GM12801 (cell line): ENCODE data around the gene ZBTB38.

Experiments used
- TF ChIP-seq, protein P1 (sequence below): IDR thresholded peaks from one replicate; pipeline ENCODE4 v1.5.1; 2011; ENCODE audit warnings: control low read depth; ENCODE audit not compliant: insufficient read length; ENCODE audit errors: extremely low read depth

ZBTB38 gene

DNA sequence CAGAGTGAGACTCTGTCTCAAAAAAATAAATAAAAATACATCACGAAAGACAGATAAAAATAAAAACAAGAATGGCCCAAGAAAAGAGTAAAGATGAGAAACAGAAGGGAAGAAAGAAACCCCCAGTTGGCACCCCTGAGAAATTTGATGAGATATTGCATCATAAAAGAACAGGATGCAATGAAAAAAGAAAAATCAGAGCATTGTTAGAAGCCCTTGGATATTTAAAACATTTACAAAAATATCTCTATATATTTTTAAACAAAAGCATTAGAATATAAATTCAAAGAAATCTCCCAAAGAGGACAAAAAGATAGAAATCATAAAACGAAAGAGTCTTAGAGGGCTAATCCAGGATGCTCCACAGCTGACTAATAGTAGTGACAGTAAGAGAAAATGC is 18.6 kb upstream of the ZBTB38 start:
- TF ChIP-seq, protein P1, sequence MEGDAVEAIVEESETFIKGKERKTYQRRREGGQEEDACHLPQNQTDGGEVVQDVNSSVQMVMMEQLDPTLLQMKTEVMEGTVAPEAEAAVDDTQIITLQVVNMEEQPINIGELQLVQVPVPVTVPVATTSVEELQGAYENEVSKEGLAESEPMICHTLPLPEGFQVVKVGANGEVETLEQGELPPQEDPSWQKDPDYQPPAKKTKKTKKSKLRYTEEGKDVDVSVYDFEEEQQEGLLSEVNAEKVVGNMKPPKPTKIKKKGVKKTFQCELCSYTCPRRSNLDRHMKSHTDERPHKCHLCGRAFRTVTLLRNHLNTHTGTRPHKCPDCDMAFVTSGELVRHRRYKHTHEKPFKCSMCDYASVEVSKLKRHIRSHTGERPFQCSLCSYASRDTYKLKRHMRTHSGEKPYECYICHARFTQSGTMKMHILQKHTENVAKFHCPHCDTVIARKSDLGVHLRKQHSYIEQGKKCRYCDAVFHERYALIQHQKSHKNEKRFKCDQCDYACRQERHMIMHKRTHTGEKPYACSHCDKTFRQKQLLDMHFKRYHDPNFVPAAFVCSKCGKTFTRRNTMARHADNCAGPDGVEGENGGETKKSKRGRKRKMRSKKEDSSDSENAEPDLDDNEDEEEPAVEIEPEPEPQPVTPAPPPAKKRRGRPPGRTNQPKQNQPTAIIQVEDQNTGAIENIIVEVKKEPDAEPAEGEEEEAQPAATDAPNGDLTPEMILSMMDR = no peak

DNA sequence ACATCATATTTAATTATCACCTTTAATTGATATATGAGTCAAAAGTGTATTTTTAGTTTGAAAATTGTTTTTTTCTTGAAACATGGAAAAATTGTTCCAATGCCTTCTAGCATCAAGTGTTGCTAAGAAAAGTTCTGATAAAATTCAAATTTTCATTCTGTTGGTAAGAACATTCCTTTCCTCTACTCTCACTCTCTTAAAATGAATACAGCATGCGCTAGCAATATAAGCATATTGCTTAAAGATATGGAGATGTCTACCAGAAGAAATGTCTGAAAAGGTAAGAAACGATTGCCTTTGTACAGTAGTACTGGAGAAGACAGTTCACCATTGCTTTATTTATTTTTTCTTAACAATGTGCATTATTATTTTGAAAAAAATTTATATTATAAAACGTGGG is 17.6 kb upstream of the ZBTB38 start:
- TF ChIP-seq, protein P1 = no peak

DNA sequence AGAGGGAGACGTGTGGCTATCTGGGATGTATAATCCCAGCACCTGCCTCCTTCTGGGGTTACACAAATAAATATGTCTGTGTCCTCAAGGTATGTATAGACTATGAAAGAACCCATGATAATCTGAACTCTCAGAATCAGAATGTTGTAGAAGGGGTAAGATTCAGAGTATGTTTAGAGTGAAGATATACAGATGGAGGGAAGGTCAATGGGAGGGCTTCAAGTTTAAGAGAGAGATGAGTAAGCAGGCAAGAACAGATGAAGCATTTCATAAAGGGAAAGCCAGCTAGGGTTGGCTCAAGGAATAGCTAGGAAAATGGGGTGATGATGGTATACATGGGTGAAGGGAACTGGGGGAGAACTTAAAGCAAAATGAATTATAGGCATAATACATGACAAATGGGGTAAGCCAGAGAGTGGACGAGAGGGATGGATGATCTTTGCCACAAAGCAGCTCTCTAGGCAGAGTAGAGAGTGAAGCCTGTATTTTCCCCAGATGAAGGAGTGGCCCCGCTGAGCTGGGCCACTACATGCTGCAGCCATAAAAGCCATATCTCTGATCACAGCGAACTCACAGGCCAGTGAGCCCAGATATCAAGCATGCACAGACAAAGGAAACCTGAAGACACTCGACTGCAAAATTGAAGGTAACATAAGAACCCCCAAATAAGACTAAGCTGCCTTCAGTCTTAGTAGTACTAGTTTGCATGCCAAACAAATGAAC is 15.9 kb upstream of the ZBTB38 start:
- TF ChIP-seq, protein P1 = no peak

DNA sequence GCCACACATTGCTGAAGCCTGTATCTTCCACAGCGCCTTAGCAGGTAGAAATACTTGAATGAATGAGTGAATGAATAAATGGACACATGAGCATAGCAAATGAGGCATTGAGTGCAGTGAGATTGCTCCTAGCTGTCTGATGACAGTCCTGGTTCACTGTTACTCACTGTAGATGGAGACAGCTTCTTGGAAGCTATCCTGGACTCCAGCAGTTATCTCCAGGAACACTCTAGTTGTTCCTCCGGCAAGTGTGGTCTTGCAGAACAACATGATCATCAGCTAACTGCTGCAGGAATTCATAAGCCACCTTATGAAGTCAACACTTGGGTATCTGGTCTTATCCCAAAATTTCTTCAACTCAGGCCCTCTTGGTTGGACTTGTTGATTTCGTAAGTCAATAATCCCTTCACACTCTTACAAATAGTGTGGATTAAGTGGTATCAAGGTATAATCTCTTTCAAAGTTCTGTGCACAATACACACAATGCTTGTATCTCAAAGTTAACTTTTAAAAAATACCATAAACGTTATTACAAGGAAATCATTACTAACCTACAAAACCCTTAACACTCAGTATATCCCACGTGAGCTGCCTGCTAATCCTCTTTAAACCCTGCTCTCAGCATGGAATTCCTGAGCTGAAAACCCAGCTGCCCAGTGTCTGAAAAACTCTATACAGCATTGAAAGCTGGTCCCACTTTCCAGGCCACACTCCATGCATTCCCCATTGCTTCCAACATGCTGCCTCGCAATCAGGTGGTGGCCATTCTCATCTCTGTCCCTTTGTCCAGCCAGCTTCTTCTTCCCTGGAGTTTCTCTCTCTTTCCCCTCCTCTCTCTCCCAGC is 14.4 kb upstream of the ZBTB38 start:
- TF ChIP-seq, protein P1 = no peak

DNA sequence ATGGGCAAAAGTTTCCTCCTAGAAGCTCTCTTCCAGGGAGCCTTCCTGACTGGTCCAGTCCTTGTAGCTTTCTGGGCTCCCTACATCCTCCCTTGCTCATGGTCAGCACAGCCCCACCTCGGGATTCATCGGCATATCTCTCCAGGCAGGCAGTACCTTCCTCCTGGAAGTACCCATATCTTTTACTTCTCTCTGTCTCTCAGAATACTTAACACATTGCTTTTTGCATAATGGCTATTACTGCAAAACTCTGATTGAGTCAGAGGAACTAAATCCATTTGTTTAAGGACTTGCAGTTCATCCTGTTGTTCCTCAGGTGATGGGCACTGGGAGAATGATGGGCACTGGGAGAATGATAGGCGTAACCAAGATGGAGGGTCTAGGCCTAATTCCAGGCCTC is 13.8 kb upstream of the ZBTB38 start:
- TF ChIP-seq, protein P1 = no peak

DNA sequence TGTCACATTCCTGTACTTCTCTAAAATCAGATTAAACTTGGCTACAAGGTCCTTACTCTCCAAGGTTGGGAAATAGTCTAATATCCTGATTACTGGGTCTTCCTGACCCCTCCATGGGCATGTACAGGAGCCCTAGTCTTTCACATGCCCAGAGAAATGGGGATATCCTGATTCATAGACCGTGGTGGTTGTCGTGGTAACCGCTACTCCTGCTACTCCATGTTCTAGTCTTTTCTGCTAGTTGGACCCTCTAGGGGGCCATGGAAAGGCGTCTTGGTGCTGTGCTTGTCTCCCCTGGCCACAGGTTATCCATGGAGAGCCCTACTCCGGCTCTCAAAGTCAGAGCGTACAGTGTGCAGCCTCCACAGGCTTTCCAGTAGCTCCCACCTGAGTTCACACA is 13.1 kb upstream of the ZBTB38 start:
- TF ChIP-seq, protein P1 = no peak

DNA sequence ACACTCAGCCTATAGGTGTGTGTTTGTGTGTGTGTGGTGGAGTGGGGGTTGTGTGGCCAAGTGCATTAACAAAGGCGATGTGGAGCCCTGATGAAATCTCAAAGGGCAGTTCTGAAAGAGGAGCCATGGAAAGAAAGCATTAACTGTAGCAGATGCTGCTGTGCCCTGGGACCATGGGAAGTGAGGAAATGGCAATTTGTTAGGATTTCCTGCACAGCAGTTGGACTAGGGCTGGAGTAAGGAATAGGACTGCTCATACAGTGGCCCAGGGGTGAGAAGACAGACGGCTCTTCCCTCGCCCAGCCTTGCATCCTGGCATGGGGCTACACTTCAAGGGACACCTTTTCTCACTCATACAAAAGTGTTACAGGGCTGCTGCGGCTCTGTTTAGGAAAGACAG is 12.3 kb upstream of the ZBTB38 start:
- TF ChIP-seq, protein P1 = no peak
